ENCODE results near the gene S1PR5. TPM values are rescaled to one million over a fixed set of nuclear protein-coding genes. Genes with fewer than 3 reads are reported as not detected.

Gene S1PR5
- polyA plus RNA-seq, 3 donors = 0.12 to 0.20 TPM; not detected in 1

GRCh38 chr19:10519421-10519820, 2.2 kb upstream of the S1PR5 start:
- 61 to 77% (median 73%) methylated on average over 7 of the region's 7 CpGs for WGBS, 3 donors
- no peak overlapping the region for H3K27ac ChIP-seq (ENCODE audit: low read depth, low read length)

GRCh38 chr19:10518444-10519361, 1.5 kb upstream of the S1PR5 start:
- 11 to 23% (median 12%) methylated on average over 33 of the region's 33 CpGs for WGBS, 3 donors
- H3K27ac ChIP-seq (ENCODE audit: low read depth, low read length) = no peak overlapping the region

- WGBS, 3 donors = 1 to 4% (median 2%) methylated on average over 20 to 27 of the region's 27 CpGs
- H3K27ac ChIP-seq (ENCODE audit: low read depth, low read length) = no peak overlapping the region
These were observed 655 bp upstream of the S1PR5 start for GRCh38 chr19:10517760-10518443.

GRCh38 chr19:10516671-10517286, 468 bp downstream of the S1PR5 start:
- no peak overlapping the region for H3K27ac ChIP-seq (ENCODE audit: low read depth, low read length)
- 33 to 49% (median 46%) methylated on average over 8 to 10 of the region's 10 CpGs for WGBS, 3 donors

- H3K27ac ChIP-seq (ENCODE audit: low read depth, low read length) = no peak overlapping the region
- WGBS, 3 donors = 86 to 90% (median 89%) methylated on average over 5 of the region's 5 CpGs
These were observed 1.2 kb downstream of the S1PR5 start for GRCh38 chr19:10516064-10516385.

- no peak overlapping the region for H3K27ac ChIP-seq (ENCODE audit: low read depth, low read length)
- WGBS, 3 donors = 13 to 55% (median 27%) methylated on average over 107 of the region's 107 CpGs
These were observed 2.8 kb downstream of the S1PR5 start for GRCh38 chr19:10514211-10515145.

GRCh38 chr19:10513223-10513622, 4.0 kb downstream of the S1PR5 start:
- WGBS, 3 donors = 82 to 89% (median 88%) methylated on average over 7 of the region's 7 CpGs
- H3K27ac ChIP-seq (ENCODE audit: low read depth, low read length) = no peak overlapping the region

- 3 to 15% (median 6%) methylated on average over 15 of the region's 15 CpGs for WGBS, 3 donors
- H3K27ac ChIP-seq (ENCODE audit: low read depth, low read length) = no peak overlapping the region
These were observed 6.9 kb downstream of the S1PR5 start for GRCh38 chr19:10510301-10510802.

- no peak overlapping the region for H3K27ac ChIP-seq (ENCODE audit: low read depth, low read length)
- WGBS, 3 donors = 78 to 95% (median 81%) methylated on average over 3 of the region's 3 CpGs
These were observed 8.5 kb downstream of the S1PR5 start for GRCh38 chr19:10508707-10509106.

GRCh38 chr19:10508036-10508435, 9.2 kb downstream of the S1PR5 start:
- WGBS, 3 donors = 86 to 90% (median 90%) methylated on average over 14 to 16 of the region's 16 CpGs
- H3K27ac ChIP-seq (ENCODE audit: low read depth, low read length) = no peak overlapping the region

- 26 to 30% (median 27%) methylated on average over 17 of the region's 17 CpGs for WGBS, 3 donors
These were observed 11.5 kb downstream of the S1PR5 start for GRCh38 chr19:10505583-10506229.

GRCh38 chr19:10503002-10503789, 14.1 kb downstream of the S1PR5 start, which contains the start of gene KEAP1:
KEAP1 (minus strand) TSS chr19:10503356; CDS start chr19:10500033, 3,323 bp downstream.
- WGBS, 3 donors = 2 to 4% (median 3%) methylated on average over 49 to 73 of the region's 73 CpGs

More at GRCh38 chr19:10505583-10506229, 11.5 kb downstream of the S1PR5 start:
- H3K27ac ChIP-seq (ENCODE audit: low read depth, low read length) = no peak overlapping the region

GRCh38 chr19:10502524-10503001, 14.7 kb downstream of the S1PR5 start:
- peak overlapping the region; percentile 48 for H3K27ac ChIP-seq (ENCODE audit: low read depth, low read length)
- 0 to 1% (median 1%) methylated on average over 48 to 65 of the region's 65 CpGs for WGBS, 3 donors

More at GRCh38 chr19:10503002-10503789, 14.1 kb downstream of the S1PR5 start, which contains the start of gene KEAP1:
- H3K27ac ChIP-seq (ENCODE audit: low read depth, low read length) = peak within 1 kb of the TSS; percentile 48

- H3K27ac ChIP-seq (ENCODE audit: low read depth, low read length) = peak overlapping the region; percentile 48
- 1% methylated on average over 31 to 35 of the region's 35 CpGs for WGBS, 3 donors
These were observed 15.2 kb downstream of the S1PR5 start for GRCh38 chr19:10501971-10502523.

GRCh38 chr19:10500247-10500592, 17.0 kb downstream of the S1PR5 start:
- H3K27ac ChIP-seq (ENCODE audit: low read depth, low read length) = no peak overlapping the region
- 94 to 97% (median 95%) methylated on average over 2 of the region's 2 CpGs for WGBS, 3 donors

- 76 to 92% (median 89%) methylated on average over 24 of the region's 24 CpGs for WGBS, 3 donors
- H3K27ac ChIP-seq (ENCODE audit: low read depth, low read length) = no peak overlapping the region
These were observed 17.5 kb downstream of the S1PR5 start for GRCh38 chr19:10499550-10500246.
